HEK293 (cell line): ENCODE results near the gene LRBA.

Experiments
- CTCF ChIA-PET: fragments of 350-600 bp; formaldehyde crosslinking; extraction: SDS; loops from one replicate; lab custom pipeline; 2021; ENCODE audit warnings: antibody characterized with exemption; lab: Yijun Ruan, JAX
- POLR2A ChIA-PET: fragments of 300-600 bp; formaldehyde crosslinking; extraction: SDS; loops from one replicate; lab custom pipeline; 2020; ENCODE audit warnings: antibody characterized with exemption, inconsistent platforms; lab: Yijun Ruan, JAX
- H3K27ac ChIP-seq: fragments of 200-500 bp; sonication (Bioruptor generic); 2 replicates; pipeline ENCODE4 v1.5.1; 2014; ENCODE audit warnings: low read depth, low read length, control low read depth, inconsistent platforms; ENCODE audit errors: extremely low read depth
- H3K36me3 ChIP-seq, 2 experiments: fragments of 200-500 bp in 1 of 2; sonication (Bioruptor generic) in 1 of 2; 1 replicate in 1 of 2; 2 replicates in 1 of 2; pipeline ENCODE4 v1.5.1; 2014 to 2017; ENCODE audit warnings: inconsistent platforms in 2 of 2, low read length in 2 of 2; ENCODE audit not compliant: control insufficient read depth in 2 of 2, insufficient read depth in 1 of 2
- H3K4me1 ChIP-seq: fragments of 200-500 bp; sonication (Bioruptor generic); 2 replicates; pipeline ENCODE4 v1.5.1; 2014; ENCODE audit warnings: mild to moderate bottlenecking, low read length, inconsistent platforms; ENCODE audit not compliant: control insufficient read depth, insufficient read depth
- H3K4me3 ChIP-seq: 2 replicates; pipeline ENCODE4 v1.5.1; 2011; ENCODE audit warnings: low read depth, mild to moderate bottlenecking, control low read depth, low read length, moderate library complexity
- H3K9me3 ChIP-seq: fragments of 200-500 bp; sonication (Bioruptor generic); 2 replicates; pipeline ENCODE4 v1.5.1; 2014; ENCODE audit warnings: low read depth, low read length, inconsistent platforms; ENCODE audit not compliant: control insufficient read depth, insufficient read depth
- EGR2 ChIP-seq: fragments of 450-650 bp; formaldehyde crosslinking; IDR thresholded peaks from 2 replicates; pipeline ENCODE4 v1.5.1; 2016; ENCODE audit warnings: low read depth, missing biosample characterization, missing genetic modification characterization
- REPIN1 ChIP-seq: fragments of 450-650 bp; formaldehyde crosslinking; IDR thresholded peaks from 2 replicates; pipeline ENCODE4 v1.5.1; 2017; ENCODE audit warnings: missing biosample characterization, missing genetic modification characterization, low read depth
- ZBTB20 ChIP-seq: fragments of 450-650 bp; formaldehyde crosslinking; IDR thresholded peaks from 2 replicates; pipeline ENCODE4 v1.5.1; 2016; ENCODE audit warnings: missing biosample characterization, missing genetic modification characterization
- ZNF10 ChIP-seq: fragments of 450-650 bp; formaldehyde crosslinking; IDR thresholded peaks from 2 replicates; pipeline ENCODE4 v1.5.1; 2017; ENCODE audit warnings: missing biosample characterization, missing genetic modification characterization
- ZNF138 ChIP-seq: fragments of 450-650 bp; formaldehyde crosslinking; IDR thresholded peaks from 2 replicates; pipeline ENCODE4 v1.5.1; 2016; ENCODE audit warnings: missing biosample characterization, missing genetic modification characterization, borderline replicate concordance
- ZNF2 ChIP-seq: fragments of 450-650 bp; formaldehyde crosslinking; IDR thresholded peaks from 2 replicates; pipeline ENCODE4 v1.5.1; 2016; ENCODE audit warnings: missing biosample characterization, missing genetic modification characterization
- ZNF202 ChIP-seq: fragments of 450-650 bp; formaldehyde crosslinking; IDR thresholded peaks from 2 replicates; pipeline ENCODE4 v1.5.1; 2016; ENCODE audit warnings: missing biosample characterization, missing genetic modification characterization, borderline replicate concordance
- ZNF530 ChIP-seq: fragments of 450-650 bp; formaldehyde crosslinking; IDR thresholded peaks from 2 replicates; pipeline ENCODE4 v1.5.1; 2016; ENCODE audit warnings: low read depth, missing biosample characterization, missing genetic modification characterization
- ZNF596 ChIP-seq: fragments of 450-650 bp; IDR thresholded peaks from 2 replicates; pipeline ENCODE4 v1.5.0; 2018; ENCODE audit warnings: missing biosample characterization, mild to moderate bottlenecking, missing genetic modification characterization, moderate library complexity
- ZNF600 ChIP-seq: fragments of 450-650 bp; formaldehyde crosslinking; IDR thresholded peaks from 2 replicates; pipeline ENCODE4 v1.5.1; 2016; ENCODE audit warnings: missing biosample characterization, missing genetic modification characterization
- ZNF791 ChIP-seq: fragments of 450-650 bp; formaldehyde crosslinking; IDR thresholded peaks from 2 replicates; pipeline ENCODE4 v1.5.1; 2016; ENCODE audit warnings: missing biosample characterization, missing genetic modification characterization
- ZSCAN16 ChIP-seq: fragments of 450-650 bp; formaldehyde crosslinking; IDR thresholded peaks from 2 replicates; pipeline ENCODE4 v1.5.1; 2016; ENCODE audit warnings: missing biosample characterization, missing genetic modification characterization
- TF ChIP-seq, protein P1 (sequence below): fragments of 450-650 bp; formaldehyde crosslinking; IDR thresholded peaks from 2 replicates; pipeline ENCODE4 v1.5.1; 2016; ENCODE audit warnings: missing biosample characterization, missing genetic modification characterization
- TF ChIP-seq, protein P2 (sequence below): fragments of 450-650 bp; formaldehyde crosslinking; IDR thresholded peaks from 2 replicates; pipeline ENCODE4 v1.5.1; 2016; ENCODE audit warnings: missing biosample characterization, missing genetic modification characterization
- TF ChIP-seq, protein P3 (sequence below): fragments of 450-650 bp; formaldehyde crosslinking; IDR thresholded peaks from 2 replicates; pipeline ENCODE4 v1.5.1; 2016; ENCODE audit warnings: missing biosample characterization, missing genetic modification characterization
- TF ChIP-seq, protein P4 (sequence below): fragments of 450-650 bp; formaldehyde crosslinking; IDR thresholded peaks from 2 replicates; pipeline ENCODE4 v1.5.1; 2016; ENCODE audit warnings: missing biosample characterization, missing genetic modification characterization, borderline replicate concordance
- TF ChIP-seq, protein P5 (sequence below): fragments of 450-650 bp; formaldehyde crosslinking; IDR thresholded peaks from 2 replicates; pipeline ENCODE4 v1.5.0; 2017; ENCODE audit warnings: missing biosample characterization, missing genetic modification characterization, borderline replicate concordance
- TF ChIP-seq, protein P6 (sequence below): fragments of 450-650 bp; formaldehyde crosslinking; optimal IDR thresholded peaks from 2 replicates; pipeline ENCODE3; 2016; ENCODE audit warnings: missing biosample characterization, mild to moderate bottlenecking, missing genetic modification characterization
- TF ChIP-seq, protein P7 (sequence below): fragments of 450-650 bp; formaldehyde crosslinking; IDR thresholded peaks from 2 replicates; pipeline ENCODE4 v1.5.1; 2017; ENCODE audit warnings: missing biosample characterization, missing genetic modification characterization
- TF ChIP-seq, protein P8 (sequence below): fragments of 450-650 bp; formaldehyde crosslinking; IDR thresholded peaks from 2 replicates; pipeline ENCODE4 v1.5.1; 2016; ENCODE audit warnings: missing biosample characterization, missing genetic modification characterization, low read depth

Gene LRBA

DNA sequence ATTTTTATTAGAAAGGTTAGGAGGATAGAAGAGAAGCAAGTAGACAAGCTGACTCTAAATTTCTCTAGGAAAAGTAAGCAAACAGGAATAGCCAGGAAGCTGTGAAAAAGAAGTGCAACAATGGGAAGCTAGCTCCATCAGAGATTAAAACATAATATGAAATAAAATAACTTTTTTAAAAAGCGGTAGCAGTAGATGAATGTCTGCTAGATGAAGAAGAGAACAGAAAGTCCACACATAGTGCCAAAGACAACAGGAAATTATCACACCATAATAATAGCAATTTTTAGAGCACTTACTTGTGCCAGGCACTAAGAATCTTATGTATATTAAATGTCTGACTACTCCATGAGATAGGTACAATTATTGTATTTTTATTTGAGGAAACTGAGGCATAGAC, 53.5 kb downstream of the LRBA start (continued):
- TF ChIP-seq, protein P1, sequence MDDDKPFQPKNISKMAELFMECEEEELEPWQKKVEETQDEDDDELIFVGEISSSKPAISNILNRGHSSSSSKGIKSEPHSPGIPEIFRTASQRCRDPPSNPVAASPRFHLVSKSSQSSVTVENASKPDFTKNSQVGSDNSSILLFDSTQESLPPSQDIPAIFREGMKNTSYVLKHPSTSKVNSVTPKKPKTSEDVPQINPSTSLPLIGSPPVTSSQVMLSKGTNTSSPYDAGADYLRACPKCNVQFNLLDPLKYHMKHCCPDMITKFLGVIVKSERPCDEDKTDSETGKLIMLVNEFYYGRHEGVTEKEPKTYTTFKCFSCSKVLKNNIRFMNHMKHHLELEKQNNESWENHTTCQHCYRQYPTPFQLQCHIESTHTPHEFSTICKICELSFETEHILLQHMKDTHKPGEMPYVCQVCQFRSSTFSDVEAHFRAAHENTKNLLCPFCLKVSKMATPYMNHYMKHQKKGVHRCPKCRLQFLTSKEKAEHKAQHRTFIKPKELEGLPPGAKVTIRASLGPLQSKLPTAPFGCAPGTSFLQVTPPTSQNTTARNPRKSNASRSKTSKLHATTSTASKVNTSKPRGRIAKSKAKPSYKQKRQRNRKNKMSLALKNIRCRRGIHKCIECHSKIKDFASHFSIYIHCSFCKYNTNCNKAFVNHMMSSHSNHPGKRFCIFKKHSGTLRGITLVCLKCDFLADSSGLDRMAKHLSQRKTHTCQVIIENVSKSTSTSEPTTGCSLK, result no peak
- TF ChIP-seq, all 188 proteins: peak for 0

DNA sequence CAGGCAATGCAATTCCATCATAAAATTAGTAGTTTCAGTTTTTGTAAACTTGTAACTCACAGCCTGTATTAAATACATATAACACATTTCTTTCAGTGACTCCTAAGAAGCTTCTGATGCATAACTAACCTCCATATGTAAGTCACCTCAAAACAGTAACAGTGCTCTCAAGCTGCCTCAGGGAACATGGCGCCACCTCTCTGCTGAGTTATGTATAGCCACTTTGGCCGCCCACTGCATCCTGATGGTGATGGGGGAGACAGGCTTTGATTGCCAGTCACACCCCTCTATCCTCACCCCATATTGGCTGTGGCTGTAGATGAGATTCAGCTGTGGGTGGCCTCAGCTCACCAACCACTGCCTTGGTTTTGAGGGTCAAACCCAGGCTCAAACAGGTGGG, 54.3 kb downstream of the LRBA start:
- ChIA-PET POLR2A (no interaction called here), CTCF (interaction anchor here (0.5 to 3.1 kb wide), 14 partner anchors 10 to 680 kb away, joined by 3 to 24 read pairs (median 3); no protein-coding TSS in a partner anchor)
- Histone ChIP-seq H3K36me3 (no peaks in the 10 kb centered on the region), H3K9me3 (no peaks in the 10 kb centered on the region), H3K4me3 (no peak overlapping the region), H3K27ac (no peak overlapping the region), H3K4me1 (no peaks in the 10 kb centered on the region)
- TF ChIP-seq EGR2 (no peak), ZNF600 (no peak), ZNF202 (tag by site-specific recombination) (no peak), ZNF10 (tag by site-specific recombination) (no peak), ZNF791 (no peak), ZNF530 (tag by site-specific recombination) (no peak), ZNF2 (tag by site-specific recombination) (no peak), ZNF596 (tag by site-specific recombination) (no peak), REPIN1 (tag by site-specific recombination) (no peak), ZNF138 (no peak), ZBTB20 (no peak), ZSCAN16 (tag by site-specific recombination) (no peak)
- TF ChIP-seq, protein P2, sequence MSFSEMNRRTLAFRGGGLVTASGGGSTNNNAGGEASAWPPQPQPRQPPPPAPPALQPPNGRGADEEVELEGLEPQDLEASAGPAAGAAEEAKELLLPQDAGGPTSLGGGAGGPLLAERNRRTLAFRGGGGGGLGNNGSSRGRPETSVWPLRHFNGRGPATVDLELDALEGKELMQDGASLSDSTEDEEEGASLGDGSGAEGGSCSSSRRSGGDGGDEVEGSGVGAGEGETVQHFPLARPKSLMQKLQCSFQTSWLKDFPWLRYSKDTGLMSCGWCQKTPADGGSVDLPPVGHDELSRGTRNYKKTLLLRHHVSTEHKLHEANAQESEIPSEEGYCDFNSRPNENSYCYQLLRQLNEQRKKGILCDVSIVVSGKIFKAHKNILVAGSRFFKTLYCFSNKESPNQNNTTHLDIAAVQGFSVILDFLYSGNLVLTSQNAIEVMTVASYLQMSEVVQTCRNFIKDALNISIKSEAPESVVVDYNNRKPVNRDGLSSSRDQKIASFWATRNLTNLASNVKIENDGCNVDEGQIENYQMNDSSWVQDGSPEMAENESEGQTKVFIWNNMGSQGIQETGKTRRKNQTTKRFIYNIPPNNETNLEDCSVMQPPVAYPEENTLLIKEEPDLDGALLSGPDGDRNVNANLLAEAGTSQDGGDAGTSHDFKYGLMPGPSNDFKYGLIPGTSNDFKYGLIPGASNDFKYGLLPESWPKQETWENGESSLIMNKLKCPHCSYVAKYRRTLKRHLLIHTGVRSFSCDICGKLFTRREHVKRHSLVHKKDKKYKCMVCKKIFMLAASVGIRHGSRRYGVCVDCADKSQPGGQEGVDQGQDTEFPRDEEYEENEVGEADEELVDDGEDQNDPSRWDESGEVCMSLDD (tag by site-specific recombination), result no peak
- TF ChIP-seq, protein P3, sequence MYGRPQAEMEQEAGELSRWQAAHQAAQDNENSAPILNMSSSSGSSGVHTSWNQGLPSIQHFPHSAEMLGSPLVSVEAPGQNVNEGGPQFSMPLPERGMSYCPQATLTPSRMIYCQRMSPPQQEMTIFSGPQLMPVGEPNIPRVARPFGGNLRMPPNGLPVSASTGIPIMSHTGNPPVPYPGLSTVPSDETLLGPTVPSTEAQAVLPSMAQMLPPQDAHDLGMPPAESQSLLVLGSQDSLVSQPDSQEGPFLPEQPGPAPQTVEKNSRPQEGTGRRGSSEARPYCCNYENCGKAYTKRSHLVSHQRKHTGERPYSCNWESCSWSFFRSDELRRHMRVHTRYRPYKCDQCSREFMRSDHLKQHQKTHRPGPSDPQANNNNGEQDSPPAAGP (tag by site-specific recombination), result no peak
- TF ChIP-seq, protein P4, sequence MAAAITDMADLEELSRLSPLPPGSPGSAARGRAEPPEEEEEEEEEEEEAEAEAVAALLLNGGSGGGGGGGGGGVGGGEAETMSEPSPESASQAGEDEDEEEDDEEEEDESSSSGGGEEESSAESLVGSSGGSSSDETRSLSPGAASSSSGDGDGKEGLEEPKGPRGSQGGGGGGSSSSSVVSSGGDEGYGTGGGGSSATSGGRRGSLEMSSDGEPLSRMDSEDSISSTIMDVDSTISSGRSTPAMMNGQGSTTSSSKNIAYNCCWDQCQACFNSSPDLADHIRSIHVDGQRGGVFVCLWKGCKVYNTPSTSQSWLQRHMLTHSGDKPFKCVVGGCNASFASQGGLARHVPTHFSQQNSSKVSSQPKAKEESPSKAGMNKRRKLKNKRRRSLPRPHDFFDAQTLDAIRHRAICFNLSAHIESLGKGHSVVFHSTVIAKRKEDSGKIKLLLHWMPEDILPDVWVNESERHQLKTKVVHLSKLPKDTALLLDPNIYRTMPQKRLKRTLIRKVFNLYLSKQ (tag by site-specific recombination), result no peak
- TF ChIP-seq, protein P5, sequence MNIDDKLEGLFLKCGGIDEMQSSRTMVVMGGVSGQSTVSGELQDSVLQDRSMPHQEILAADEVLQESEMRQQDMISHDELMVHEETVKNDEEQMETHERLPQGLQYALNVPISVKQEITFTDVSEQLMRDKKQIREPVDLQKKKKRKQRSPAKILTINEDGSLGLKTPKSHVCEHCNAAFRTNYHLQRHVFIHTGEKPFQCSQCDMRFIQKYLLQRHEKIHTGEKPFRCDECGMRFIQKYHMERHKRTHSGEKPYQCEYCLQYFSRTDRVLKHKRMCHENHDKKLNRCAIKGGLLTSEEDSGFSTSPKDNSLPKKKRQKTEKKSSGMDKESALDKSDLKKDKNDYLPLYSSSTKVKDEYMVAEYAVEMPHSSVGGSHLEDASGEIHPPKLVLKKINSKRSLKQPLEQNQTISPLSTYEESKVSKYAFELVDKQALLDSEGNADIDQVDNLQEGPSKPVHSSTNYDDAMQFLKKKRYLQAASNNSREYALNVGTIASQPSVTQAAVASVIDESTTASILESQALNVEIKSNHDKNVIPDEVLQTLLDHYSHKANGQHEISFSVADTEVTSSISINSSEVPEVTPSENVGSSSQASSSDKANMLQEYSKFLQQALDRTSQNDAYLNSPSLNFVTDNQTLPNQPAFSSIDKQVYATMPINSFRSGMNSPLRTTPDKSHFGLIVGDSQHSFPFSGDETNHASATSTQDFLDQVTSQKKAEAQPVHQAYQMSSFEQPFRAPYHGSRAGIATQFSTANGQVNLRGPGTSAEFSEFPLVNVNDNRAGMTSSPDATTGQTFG (tag by site-specific recombination), result no peak
- TF ChIP-seq, protein P6, sequence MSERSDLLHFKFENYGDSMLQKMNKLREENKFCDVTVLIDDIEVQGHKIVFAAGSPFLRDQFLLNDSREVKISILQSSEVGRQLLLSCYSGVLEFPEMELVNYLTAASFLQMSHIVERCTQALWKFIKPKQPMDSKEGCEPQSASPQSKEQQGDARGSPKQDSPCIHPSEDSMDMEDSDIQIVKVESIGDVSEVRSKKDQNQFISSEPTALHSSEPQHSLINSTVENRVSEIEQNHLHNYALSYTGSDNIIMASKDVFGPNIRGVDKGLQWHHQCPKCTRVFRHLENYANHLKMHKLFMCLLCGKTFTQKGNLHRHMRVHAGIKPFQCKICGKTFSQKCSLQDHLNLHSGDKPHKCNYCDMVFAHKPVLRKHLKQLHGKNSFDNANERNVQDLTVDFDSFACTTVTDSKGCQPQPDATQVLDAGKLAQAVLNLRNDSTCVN (tag by site-specific recombination), result no peak
- TF ChIP-seq, protein P7, sequence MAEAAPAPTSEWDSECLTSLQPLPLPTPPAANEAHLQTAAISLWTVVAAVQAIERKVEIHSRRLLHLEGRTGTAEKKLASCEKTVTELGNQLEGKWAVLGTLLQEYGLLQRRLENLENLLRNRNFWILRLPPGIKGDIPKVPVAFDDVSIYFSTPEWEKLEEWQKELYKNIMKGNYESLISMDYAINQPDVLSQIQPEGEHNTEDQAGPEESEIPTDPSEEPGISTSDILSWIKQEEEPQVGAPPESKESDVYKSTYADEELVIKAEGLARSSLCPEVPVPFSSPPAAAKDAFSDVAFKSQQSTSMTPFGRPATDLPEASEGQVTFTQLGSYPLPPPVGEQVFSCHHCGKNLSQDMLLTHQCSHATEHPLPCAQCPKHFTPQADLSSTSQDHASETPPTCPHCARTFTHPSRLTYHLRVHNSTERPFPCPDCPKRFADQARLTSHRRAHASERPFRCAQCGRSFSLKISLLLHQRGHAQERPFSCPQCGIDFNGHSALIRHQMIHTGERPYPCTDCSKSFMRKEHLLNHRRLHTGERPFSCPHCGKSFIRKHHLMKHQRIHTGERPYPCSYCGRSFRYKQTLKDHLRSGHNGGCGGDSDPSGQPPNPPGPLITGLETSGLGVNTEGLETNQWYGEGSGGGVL (tag by site-specific recombination), result no peak
- TF ChIP-seq, protein P8, sequence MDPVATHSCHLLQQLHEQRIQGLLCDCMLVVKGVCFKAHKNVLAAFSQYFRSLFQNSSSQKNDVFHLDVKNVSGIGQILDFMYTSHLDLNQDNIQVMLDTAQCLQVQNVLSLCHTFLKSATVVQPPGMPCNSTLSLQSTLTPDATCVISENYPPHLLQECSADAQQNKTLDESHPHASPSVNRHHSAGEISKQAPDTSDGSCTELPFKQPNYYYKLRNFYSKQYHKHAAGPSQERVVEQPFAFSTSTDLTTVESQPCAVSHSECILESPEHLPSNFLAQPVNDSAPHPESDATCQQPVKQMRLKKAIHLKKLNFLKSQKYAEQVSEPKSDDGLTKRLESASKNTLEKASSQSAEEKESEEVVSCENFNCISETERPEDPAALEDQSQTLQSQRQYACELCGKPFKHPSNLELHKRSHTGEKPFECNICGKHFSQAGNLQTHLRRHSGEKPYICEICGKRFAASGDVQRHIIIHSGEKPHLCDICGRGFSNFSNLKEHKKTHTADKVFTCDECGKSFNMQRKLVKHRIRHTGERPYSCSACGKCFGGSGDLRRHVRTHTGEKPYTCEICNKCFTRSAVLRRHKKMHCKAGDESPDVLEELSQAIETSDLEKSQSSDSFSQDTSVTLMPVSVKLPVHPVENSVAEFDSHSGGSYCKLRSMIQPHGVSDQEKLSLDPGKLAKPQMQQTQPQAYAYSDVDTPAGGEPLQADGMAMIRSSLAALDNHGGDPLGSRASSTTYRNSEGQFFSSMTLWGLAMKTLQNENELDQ (tag by site-specific recombination), result no peak
